ENCODE data around the gene ARHGAP4. TPM values are rescaled to one million over a fixed set of nuclear protein-coding genes. Genes with fewer than 3 reads are reported as not detected.

The ARHGAP4 gene
- total and polyA plus RNA-seq, 2 donors (not counting 1 experiment from before 2014, with no cell fraction given): 0.51 to 1.5 TPM

DNA sequence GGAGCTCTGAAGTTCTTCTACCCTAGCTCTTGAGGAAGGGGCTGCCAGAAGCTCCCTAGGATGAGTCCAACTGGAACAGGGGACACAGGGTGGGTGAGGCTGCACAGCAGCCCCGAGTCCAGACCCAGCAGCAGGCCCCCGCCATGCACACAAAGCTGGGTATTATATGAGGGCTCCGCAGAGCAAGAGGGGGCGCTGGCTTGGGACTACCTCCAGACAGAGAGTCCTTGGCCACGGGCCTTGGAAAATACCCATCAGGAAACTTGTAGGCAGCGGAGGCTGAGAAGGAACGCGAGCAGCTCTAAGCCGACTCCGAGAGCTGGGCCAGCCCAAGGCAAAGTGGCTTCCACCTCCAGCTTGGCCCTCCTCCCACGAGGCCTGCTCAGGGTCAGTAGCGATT is 37.5 kb upstream of the ARHGAP4 start:
- H4K20me1 ChIP-seq (ENCODE audit: control insufficient read depth, extremely low read depth, insufficient read depth, low read length): no peaks in the 10 kb centered on the region
- no peak overlapping the region for H3K9ac ChIP-seq (ENCODE audit: insufficient read depth, low read length)
- no peak overlapping the region for H2AFZ ChIP-seq (ENCODE audit: low read length)
- H3K36me3 ChIP-seq (ENCODE audit: control insufficient read depth, insufficient read depth, low read length): peaks cover 20% of the 10 kb centered on the region
- no peak overlapping the region for H3K4me2 ChIP-seq (ENCODE audit: extremely low read depth, insufficient read depth, low read length)
- H3K79me2 ChIP-seq (ENCODE audit: control insufficient read depth, insufficient read depth, low read length): peaks cover 59% of the 10 kb centered on the region
- no peaks in the 10 kb centered on the region for H3K9me3 ChIP-seq (ENCODE audit: control insufficient read depth, insufficient read depth, low read depth, low read length)
- peaks cover 13% of the 10 kb centered on the region for H3K4me1 ChIP-seq (ENCODE audit: control insufficient read depth, extremely low read depth, insufficient read depth, low read length)
- no peak for DNase-seq (ENCODE audit: low read depth in 2 of 2)
- no peak overlapping the region for H3K4me3 ChIP-seq (replicated peaks in 1 of 4; ENCODE audit: control extremely low read depth in 1 of 4, insufficient read depth in 1 of 4, low read depth in 3 of 4, low read length in 4 of 4)
- no peak overlapping the region for H3K27ac ChIP-seq (ENCODE audit: insufficient read depth, low read length)
- TF ChIP-seq EZH2 (IDR thresholded peaks at IDR 0.05; ENCODE audit: low read length, missing control alignments): no peak
- TF ChIP-seq, protein P1, sequence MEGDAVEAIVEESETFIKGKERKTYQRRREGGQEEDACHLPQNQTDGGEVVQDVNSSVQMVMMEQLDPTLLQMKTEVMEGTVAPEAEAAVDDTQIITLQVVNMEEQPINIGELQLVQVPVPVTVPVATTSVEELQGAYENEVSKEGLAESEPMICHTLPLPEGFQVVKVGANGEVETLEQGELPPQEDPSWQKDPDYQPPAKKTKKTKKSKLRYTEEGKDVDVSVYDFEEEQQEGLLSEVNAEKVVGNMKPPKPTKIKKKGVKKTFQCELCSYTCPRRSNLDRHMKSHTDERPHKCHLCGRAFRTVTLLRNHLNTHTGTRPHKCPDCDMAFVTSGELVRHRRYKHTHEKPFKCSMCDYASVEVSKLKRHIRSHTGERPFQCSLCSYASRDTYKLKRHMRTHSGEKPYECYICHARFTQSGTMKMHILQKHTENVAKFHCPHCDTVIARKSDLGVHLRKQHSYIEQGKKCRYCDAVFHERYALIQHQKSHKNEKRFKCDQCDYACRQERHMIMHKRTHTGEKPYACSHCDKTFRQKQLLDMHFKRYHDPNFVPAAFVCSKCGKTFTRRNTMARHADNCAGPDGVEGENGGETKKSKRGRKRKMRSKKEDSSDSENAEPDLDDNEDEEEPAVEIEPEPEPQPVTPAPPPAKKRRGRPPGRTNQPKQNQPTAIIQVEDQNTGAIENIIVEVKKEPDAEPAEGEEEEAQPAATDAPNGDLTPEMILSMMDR (conservative IDR thresholded peaks at IDR 0.05 in 1 of 2, IDR thresholded peaks at IDR 0.05 in 1 of 2; ENCODE audit: low read depth in 1 of 2, low read length in 2 of 2): no peak
- H3K27me3 ChIP-seq (ENCODE audit: control insufficient read depth, insufficient read depth, low read length): no peaks in the 10 kb centered on the region

DNA sequence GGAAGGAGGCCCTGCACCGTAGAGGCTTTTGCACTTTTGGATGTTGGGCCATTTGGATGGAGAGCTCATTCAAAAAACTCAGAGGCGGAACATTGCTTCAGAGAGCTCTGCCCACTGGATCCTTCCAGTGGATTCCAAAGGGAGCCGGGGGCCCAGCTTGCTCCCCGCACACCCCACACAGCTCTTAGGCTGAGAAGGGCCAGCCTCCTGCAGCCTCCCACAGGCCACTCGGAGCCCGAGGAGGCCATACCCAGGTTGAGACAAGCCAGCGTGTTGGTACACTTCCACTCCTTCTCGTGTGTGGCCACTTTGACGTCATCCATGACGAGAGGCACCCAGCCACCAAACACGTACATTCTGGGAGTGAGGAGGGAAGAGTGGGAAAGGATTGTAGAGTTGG is 35.2 kb upstream of the ARHGAP4 start:
- Histone ChIP-seq H3K4me3 (replicated peaks in 1 of 4; ENCODE audit: control extremely low read depth in 1 of 4, insufficient read depth in 1 of 4, low read depth in 3 of 4, low read length in 4 of 4) (no peak overlapping the region), H3K9me3 (ENCODE audit: control insufficient read depth, insufficient read depth, low read depth, low read length) (no peaks in the 10 kb centered on the region), H3K27me3 (ENCODE audit: control insufficient read depth, insufficient read depth, low read length) (no peaks in the 10 kb centered on the region), H3K4me1 (ENCODE audit: control insufficient read depth, extremely low read depth, insufficient read depth, low read length) (peaks cover under 1% of the 10 kb centered on the region), H3K9ac (ENCODE audit: insufficient read depth, low read length) (no peak overlapping the region), H3K79me2 (ENCODE audit: control insufficient read depth, insufficient read depth, low read length) (peaks cover 37% of the 10 kb centered on the region), H3K27ac (ENCODE audit: insufficient read depth, low read length) (no peak overlapping the region), H4K20me1 (ENCODE audit: control insufficient read depth, extremely low read depth, insufficient read depth, low read length) (no peaks in the 10 kb centered on the region), H2AFZ (ENCODE audit: low read length) (no peak overlapping the region), H3K4me2 (ENCODE audit: extremely low read depth, insufficient read depth, low read length) (no peak overlapping the region), H3K36me3 (ENCODE audit: control insufficient read depth, insufficient read depth, low read length) (peaks cover 32% of the 10 kb centered on the region)
- no peak for DNase-seq (ENCODE audit: low read depth in 2 of 2)
- TF ChIP-seq EZH2 (IDR thresholded peaks at IDR 0.05; ENCODE audit: low read length, missing control alignments): no peak

DNA sequence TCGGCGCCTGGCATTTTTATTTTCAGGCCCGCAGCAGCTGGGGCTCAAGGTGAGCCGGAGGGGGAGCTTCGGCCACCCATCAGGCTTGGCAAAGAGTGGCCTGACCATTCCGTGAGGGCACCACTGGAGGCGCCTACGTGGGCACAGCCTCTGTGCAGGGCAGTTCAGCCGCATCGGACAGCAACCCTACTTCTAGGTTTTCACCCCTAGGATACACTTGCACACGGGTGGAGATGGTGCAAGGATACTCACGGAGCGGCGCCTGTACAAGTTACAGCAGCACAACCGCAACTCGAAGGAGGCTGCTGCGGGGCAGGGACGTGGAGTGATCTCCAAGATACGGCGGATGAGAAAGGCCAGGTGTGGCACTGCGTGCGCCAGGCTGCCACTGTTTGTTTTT is 34.7 kb upstream of the ARHGAP4 start:
- H3K36me3 ChIP-seq (ENCODE audit: control insufficient read depth, insufficient read depth, low read length): peaks cover 36% of the 10 kb centered on the region
- no peaks in the 10 kb centered on the region for H3K4me1 ChIP-seq (ENCODE audit: control insufficient read depth, extremely low read depth, insufficient read depth, low read length)
- no peak overlapping the region for H3K27ac ChIP-seq (ENCODE audit: insufficient read depth, low read length)
- no peaks in the 10 kb centered on the region for H3K9me3 ChIP-seq (ENCODE audit: control insufficient read depth, insufficient read depth, low read depth, low read length)
- no peak overlapping the region for H3K4me3 ChIP-seq (replicated peaks in 1 of 4; ENCODE audit: control extremely low read depth in 1 of 4, insufficient read depth in 1 of 4, low read depth in 3 of 4, low read length in 4 of 4)
- H3K27me3 ChIP-seq (ENCODE audit: control insufficient read depth, insufficient read depth, low read length): no peaks in the 10 kb centered on the region
- no peak overlapping the region for H2AFZ ChIP-seq (ENCODE audit: low read length)
- no peaks in the 10 kb centered on the region for H4K20me1 ChIP-seq (ENCODE audit: control insufficient read depth, extremely low read depth, insufficient read depth, low read length)
- H3K9ac ChIP-seq (ENCODE audit: insufficient read depth, low read length): no peak overlapping the region
- TF ChIP-seq, protein P1 (conservative IDR thresholded peaks at IDR 0.05 in 1 of 2, IDR thresholded peaks at IDR 0.05 in 1 of 2; ENCODE audit: low read depth in 1 of 2, low read length in 2 of 2): no peak
- no peak for TF ChIP-seq EZH2 (IDR thresholded peaks at IDR 0.05; ENCODE audit: low read length, missing control alignments)
- H3K79me2 ChIP-seq (ENCODE audit: control insufficient read depth, insufficient read depth, low read length): peaks cover 32% of the 10 kb centered on the region
- no peak overlapping the region for H3K4me2 ChIP-seq (ENCODE audit: extremely low read depth, insufficient read depth, low read length)
- DNase-seq (ENCODE audit: low read depth in 2 of 2): no peak

Data from fibroblast of lung (primary cell).